ENCODE results near the gene ADAMTS19. TPM values are rescaled to one million over a fixed set of nuclear protein-coding genes. Genes with fewer than 3 reads are reported as not detected.

Gene ADAMTS19
- polyA plus RNA-seq, 1 donor (not counting 4 experiments of a cell fraction or from before 2014, with no cell fraction given), result 0.08 TPM

DNA sequence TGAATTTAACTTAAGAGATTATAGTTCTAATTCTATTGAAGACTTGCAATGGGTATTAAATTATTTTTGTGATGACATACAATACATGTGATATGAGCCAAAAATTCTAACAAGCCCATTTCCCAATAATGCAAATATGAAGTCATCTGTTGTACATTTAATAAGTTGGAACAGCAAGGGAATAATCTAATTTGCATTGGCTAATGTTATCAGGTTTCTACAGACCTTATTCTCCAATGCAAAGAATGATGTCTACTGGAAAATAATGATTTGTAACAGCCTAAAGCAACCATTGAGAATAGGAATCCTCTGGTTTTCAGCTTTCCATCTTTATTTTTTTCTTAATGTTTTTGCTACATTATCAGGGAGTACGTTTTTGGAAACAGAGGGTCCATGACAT, 198.7 kb downstream of the ADAMTS19 start:
- no peak for TF ChIP-seq EZH2 (IDR thresholded peaks at IDR 0.05; ENCODE audit: low read length)
- TF ChIP-seq, protein P1, sequence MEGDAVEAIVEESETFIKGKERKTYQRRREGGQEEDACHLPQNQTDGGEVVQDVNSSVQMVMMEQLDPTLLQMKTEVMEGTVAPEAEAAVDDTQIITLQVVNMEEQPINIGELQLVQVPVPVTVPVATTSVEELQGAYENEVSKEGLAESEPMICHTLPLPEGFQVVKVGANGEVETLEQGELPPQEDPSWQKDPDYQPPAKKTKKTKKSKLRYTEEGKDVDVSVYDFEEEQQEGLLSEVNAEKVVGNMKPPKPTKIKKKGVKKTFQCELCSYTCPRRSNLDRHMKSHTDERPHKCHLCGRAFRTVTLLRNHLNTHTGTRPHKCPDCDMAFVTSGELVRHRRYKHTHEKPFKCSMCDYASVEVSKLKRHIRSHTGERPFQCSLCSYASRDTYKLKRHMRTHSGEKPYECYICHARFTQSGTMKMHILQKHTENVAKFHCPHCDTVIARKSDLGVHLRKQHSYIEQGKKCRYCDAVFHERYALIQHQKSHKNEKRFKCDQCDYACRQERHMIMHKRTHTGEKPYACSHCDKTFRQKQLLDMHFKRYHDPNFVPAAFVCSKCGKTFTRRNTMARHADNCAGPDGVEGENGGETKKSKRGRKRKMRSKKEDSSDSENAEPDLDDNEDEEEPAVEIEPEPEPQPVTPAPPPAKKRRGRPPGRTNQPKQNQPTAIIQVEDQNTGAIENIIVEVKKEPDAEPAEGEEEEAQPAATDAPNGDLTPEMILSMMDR (optimal IDR thresholded peaks at IDR 0.05 in 1 of 3, IDR thresholded peaks at IDR 0.05 in 1 of 3, conservative IDR thresholded peaks at IDR 0.05 in 1 of 3; ENCODE audit: extremely low read depth in 1 of 3, insufficient read depth in 2 of 3, low read length in 3 of 3), result no peak
- H3K4me1 ChIP-seq (ENCODE audit: control insufficient read depth, extremely low read depth, insufficient read depth, low read length), result no peaks in the 10 kb centered on the region
- H3K36me3 ChIP-seq (ENCODE audit: control insufficient read depth in 2 of 2, extremely low read depth in 1 of 2, insufficient read depth in 2 of 2, low read length in 2 of 2), result no peaks in the 10 kb centered on the region
- H3K9ac ChIP-seq (ENCODE audit: control insufficient read depth, extremely low read depth, insufficient read depth, low read length), result no peak overlapping the region
- no peaks in the 10 kb centered on the region for H3K27me3 ChIP-seq (ENCODE audit: control insufficient read depth, extremely low read depth, insufficient read depth, low read length)
- H3K4me3 ChIP-seq (ENCODE audit: control insufficient read depth in 2 of 3, extremely low read depth in 1 of 3, insufficient read depth in 2 of 3, low read depth in 1 of 3, low read length in 3 of 3), result no peak overlapping the region
- no peaks in the 10 kb centered on the region for H3K9me1 ChIP-seq (ENCODE audit: control insufficient read depth, extremely low read depth, insufficient read depth, low read length)
- H3K4me2 ChIP-seq (ENCODE audit: control insufficient read depth, extremely low read depth, insufficient read depth, low read depth, low read length), result no peak overlapping the region
- dilution Hi-C loops (cut with MboI; ENCODE audit: extremely low pct_ligation_motif_present, low sequenced_read_pairs), result no loop called here
- H3K9me3 ChIP-seq (ENCODE audit: control insufficient read depth, low read depth, low read length), result no peaks in the 10 kb centered on the region
- H3K27ac ChIP-seq (ENCODE audit: control insufficient read depth, insufficient read depth, low read length), result no peak overlapping the region
- FAIRE-seq (no peak), DNase-seq (ENCODE audit: low read depth, low spot score) (no peak)
- H2AFZ ChIP-seq (ENCODE audit: control insufficient read depth, low read length), result no peak overlapping the region
- H3K79me2 ChIP-seq (ENCODE audit: control insufficient read depth, insufficient read depth, low read length), result no peaks in the 10 kb centered on the region
- no peaks in the 10 kb centered on the region for H4K20me1 ChIP-seq (ENCODE audit: control insufficient read depth, extremely low read depth, insufficient read depth, low read length)

DNA sequence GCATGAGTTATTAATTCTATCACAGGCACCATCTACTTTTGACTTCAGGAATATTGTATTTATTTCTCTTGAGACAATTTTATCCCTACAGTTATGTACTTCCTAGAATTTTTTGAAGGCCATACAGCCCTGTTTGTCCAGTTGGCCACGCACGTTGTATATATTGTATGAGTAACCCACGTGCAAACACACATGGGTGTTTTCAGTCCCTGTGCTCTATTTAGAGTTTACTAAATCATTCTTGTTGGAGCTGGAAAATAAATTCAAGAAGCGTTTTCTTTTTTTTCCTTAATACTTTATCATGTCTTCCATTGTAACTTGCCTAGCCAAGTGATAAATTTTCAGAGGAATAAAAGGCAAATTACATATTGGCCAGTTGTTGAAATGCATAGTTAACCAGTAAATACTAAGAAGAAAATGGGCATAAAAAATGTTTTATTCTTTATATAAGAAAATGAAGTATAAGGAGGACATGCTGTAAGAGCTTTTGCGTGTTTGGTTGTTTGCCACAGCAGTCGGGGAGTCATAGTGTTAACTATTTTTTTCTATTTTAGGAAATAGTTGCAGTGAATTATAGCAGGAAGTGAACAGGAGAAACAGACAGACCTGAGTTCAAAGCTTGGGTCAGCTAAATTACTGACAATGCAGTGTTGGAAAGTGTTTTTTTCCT, 201.4 kb downstream of the ADAMTS19 start:
- Histone ChIP-seq H3K4me1 (ENCODE audit: control insufficient read depth, extremely low read depth, insufficient read depth, low read length) (no peaks in the 10 kb centered on the region), H3K4me3 (ENCODE audit: control insufficient read depth in 2 of 3, extremely low read depth in 1 of 3, insufficient read depth in 2 of 3, low read depth in 1 of 3, low read length in 3 of 3) (no peak overlapping the region), H2AFZ (ENCODE audit: control insufficient read depth, low read length) (no peak overlapping the region), H3K79me2 (ENCODE audit: control insufficient read depth, insufficient read depth, low read length) (no peaks in the 10 kb centered on the region), H3K27ac (ENCODE audit: control insufficient read depth, insufficient read depth, low read length) (no peak overlapping the region), H4K20me1 (ENCODE audit: control insufficient read depth, extremely low read depth, insufficient read depth, low read length) (no peaks in the 10 kb centered on the region), H3K27me3 (ENCODE audit: control insufficient read depth, extremely low read depth, insufficient read depth, low read length) (no peaks in the 10 kb centered on the region), H3K9ac (ENCODE audit: control insufficient read depth, extremely low read depth, insufficient read depth, low read length) (no peak overlapping the region), H3K4me2 (ENCODE audit: control insufficient read depth, extremely low read depth, insufficient read depth, low read depth, low read length) (no peak overlapping the region), H3K9me3 (ENCODE audit: control insufficient read depth, low read depth, low read length) (no peaks in the 10 kb centered on the region), H3K9me1 (ENCODE audit: control insufficient read depth, extremely low read depth, insufficient read depth, low read length) (no peaks in the 10 kb centered on the region), H3K36me3 (ENCODE audit: control insufficient read depth in 2 of 2, extremely low read depth in 1 of 2, insufficient read depth in 2 of 2, low read length in 2 of 2) (no peaks in the 10 kb centered on the region)
- dilution Hi-C loops (cut with MboI; ENCODE audit: extremely low pct_ligation_motif_present, low sequenced_read_pairs), result no loop called here
- FAIRE-seq (no peak), DNase-seq (ENCODE audit: low read depth, low spot score) (no peak)
- no peak for TF ChIP-seq EZH2 (IDR thresholded peaks at IDR 0.05; ENCODE audit: low read length)
- TF ChIP-seq, protein P1 (optimal IDR thresholded peaks at IDR 0.05 in 1 of 3, IDR thresholded peaks at IDR 0.05 in 1 of 3, conservative IDR thresholded peaks at IDR 0.05 in 1 of 3; ENCODE audit: extremely low read depth in 1 of 3, insufficient read depth in 2 of 3, low read length in 3 of 3), result no peak

All from keratinocyte (primary cell).